HepG2 (cell line): ENCODE results near the gene BEX3. TPM values are rescaled to one million over a fixed set of nuclear protein-coding genes. Genes with fewer than 3 reads are reported as not detected.

Source experiments
- polyA plus RNA-seq, 8 experiments: library from polyadenylated mRNA; depleted of rRNA in 3 of 8; stranded (reverse) in 7 of 8; unstranded in 1 of 8; fragments of >200 nt; fragmentation: Illumina TruSeq in 4 of 8; extraction: Trizol in 4 of 8; gene quantifications; 2 replicates each; pipeline versions ENCODE4 v1.2.1 to v1.2.3, GENCODE V29; 2011 to 2016; ENCODE audit warnings: low read depth in 4 of 8, missing spikeins in 1 of 8, mixed read lengths in 1 of 8; ENCODE audit not compliant: insufficient read depth in 1 of 8
- small RNA-seq, 3 experiments: library from RNA; depleted of rRNA; stranded (forward); fragments of <200 nt; gene quantifications; one replicate each; pipeline ENCODE3, GENCODE V24; 2012; ENCODE audit warnings: low read depth in 2 of 3, low replicate concordance in 1 of 3; ENCODE audit not compliant: insufficient read length in 3 of 3, insufficient read depth in 2 of 3
- total RNA-seq, 5 experiments: library from RNA; depleted of rRNA; stranded (reverse); fragments of >200 nt; fragmentation: Illumina TruSeq; extraction: Trizol; gene quantifications; 2 replicates each; pipeline ENCODE4 v1.2.3, GENCODE V29; 2016; ENCODE audit warnings: low read depth in 1 of 5

BEX3 gene
- total and polyA plus RNA-seq, 2 of the 13 experiments (the other 11 are each of a cell fraction or from before 2014, with no cell fraction given): 50.9 to 55.8 TPM

Small RNA genes lying within 50 kb of the gene (small RNA-seq; reads per million reads assigned to genes)
- gene Z92846.1: 0 reads per million in 3 experiments

Other genes with a start within 250 kb of the BEX3 start
- gene BEX4, start 161.4 kb upstream of the BEX3 start, total RNA-seq (2016; rRNA removed; fragmentation: Illumina TruSeq; extraction: Trizol): not detected in 2 replicates
- not detected in 2 replicates for gene BEX4, start 161.4 kb upstream of the BEX3 start, polyA plus RNA-seq (2011; rRNA removed)
- 40.8 and 60.5 TPM in 2 replicates for gene TCEAL8, start 121.4 kb upstream of the BEX3 start, total RNA-seq (2016; rRNA removed; fragmentation: Illumina TruSeq; extraction: Trizol)
- 12.7 and 20.0 TPM in 2 replicates for gene TCEAL8, start 121.4 kb upstream of the BEX3 start, polyA plus RNA-seq (2011; rRNA removed)
- not detected in 2 replicates for gene TCEAL5, start 99.8 kb upstream of the BEX3 start, total RNA-seq (2016; rRNA removed; fragmentation: Illumina TruSeq; extraction: Trizol)
- not detected in 2 replicates for gene TCEAL5, start 99.8 kb upstream of the BEX3 start, polyA plus RNA-seq (2011; rRNA removed)
- 0.46 TPM in 2 replicates for gene BEX2, start 65.5 kb upstream of the BEX3 start, total RNA-seq (2016; rRNA removed; fragmentation: Illumina TruSeq; extraction: Trizol)
- gene BEX2, start 65.5 kb upstream of the BEX3 start, polyA plus RNA-seq (2011; rRNA removed): 0.54 TPM in 2 replicates
- gene TCEAL7, start 46.3 kb upstream of the BEX3 start, total RNA-seq (2016; rRNA removed; fragmentation: Illumina TruSeq; extraction: Trizol): not detected in 2 replicates
- not detected in 2 replicates for gene TCEAL7, start 46.3 kb upstream of the BEX3 start, polyA plus RNA-seq (2011; rRNA removed)
- gene TCEAL9, start 20.0 kb upstream of the BEX3 start, total RNA-seq (2016; rRNA removed; fragmentation: Illumina TruSeq; extraction: Trizol): 45.8 and 65.4 TPM in 2 replicates
- gene TCEAL9, start 20.0 kb upstream of the BEX3 start, polyA plus RNA-seq (2011; rRNA removed): 9.3 and 15.8 TPM in 2 replicates
- not detected in 2 replicates for gene RAB40A, start 143.0 kb downstream of the BEX3 start, total RNA-seq (2016; rRNA removed; fragmentation: Illumina TruSeq; extraction: Trizol)
- gene RAB40A, start 143.0 kb downstream of the BEX3 start, polyA plus RNA-seq (2011; rRNA removed): 0.08 and 0.11 TPM in 2 replicates
- 31.0 and 36.1 TPM in 2 replicates for gene TCEAL4, start 209.0 kb downstream of the BEX3 start, total RNA-seq (2016; rRNA removed; fragmentation: Illumina TruSeq; extraction: Trizol)
- 12.6 and 13.3 TPM in 2 replicates for gene TCEAL4, start 209.0 kb downstream of the BEX3 start, polyA plus RNA-seq (2011; rRNA removed)
- 0.09 TPM in 1 of 2 replicates, not detected in the other for gene TCEAL3, start 231.4 kb downstream of the BEX3 start, total RNA-seq (2016; rRNA removed; fragmentation: Illumina TruSeq; extraction: Trizol)
- 0.08 and 0.12 TPM in 2 replicates for gene TCEAL3, start 231.4 kb downstream of the BEX3 start, polyA plus RNA-seq (2011; rRNA removed)